Stimulated activated CD4-positive, alpha-beta T cell treated with anti-CD3 and anti-CD28 coated beads, Interleukin-2, amount 100 ng/mL, for 24 hours (primary cell): ENCODE results near the gene CREBBP.

Source experiments
- DNase-seq, 2 donors: peaks; one replicate each; pipeline ENCODE4 v3.0.0-alpha.2; 2020

CREBBP gene

GRCh38 chr16:3761375-3762106, 119.0 kb downstream of the CREBBP start:
- no peak for DNase-seq

GRCh38 chr16:3760518-3760917, 120.0 kb downstream of the CREBBP start:
- no peak for DNase-seq

GRCh38 chr16:3759736-3760135, 120.8 kb downstream of the CREBBP start:
- no peak for DNase-seq

GRCh38 chr16:3756113-3756512, 124.4 kb downstream of the CREBBP start:
- no peak for DNase-seq

- no peak for DNase-seq
Measured at GRCh38 chr16:3755249-3755648, 125.3 kb downstream of the CREBBP start.

- DNase-seq, result no peak
Measured at GRCh38 chr16:3754772-3755171, 125.7 kb downstream of the CREBBP start.

- no peak for DNase-seq
Measured at GRCh38 chr16:3754081-3754703, 126.3 kb downstream of the CREBBP start.

GRCh38 chr16:3752984-3753383, 127.5 kb downstream of the CREBBP start:
- DNase-seq, result no peak

GRCh38 chr16:3751878-3752277, 128.6 kb downstream of the CREBBP start:
- no peak for DNase-seq

GRCh38 chr16:3748307-3748706, 132.2 kb downstream of the CREBBP start:
- DNase-seq, result no peak

GRCh38 chr16:3745751-3746355, 134.7 kb downstream of the CREBBP start:
- DNase-seq, result no peak

- DNase-seq, result no peak
Measured at GRCh38 chr16:3744018-3744417, 136.5 kb downstream of the CREBBP start.

GRCh38 chr16:3740934-3741333, 139.6 kb downstream of the CREBBP start:
- no peak for DNase-seq

GRCh38 chr16:3740186-3740585, 140.3 kb downstream of the CREBBP start:
- no peak for DNase-seq

- no peak for DNase-seq
Measured at GRCh38 chr16:3739636-3740035, 140.9 kb downstream of the CREBBP start.

GRCh38 chr16:3738541-3738940, 142.0 kb downstream of the CREBBP start:
- DNase-seq, result no peak

GRCh38 chr16:3738128-3738527, 142.4 kb downstream of the CREBBP start:
- DNase-seq, result no peak

- no peak for DNase-seq
Measured at GRCh38 chr16:3737181-3737580, 143.3 kb downstream of the CREBBP start.

GRCh38 chr16:3736116-3736515, 144.4 kb downstream of the CREBBP start:
- DNase-seq, result no peak

GRCh38 chr16:3735541-3735940, 145.0 kb downstream of the CREBBP start:
- no peak for DNase-seq

GRCh38 chr16:3734758-3735221, 145.7 kb downstream of the CREBBP start:
- no peak for DNase-seq

- no peak for DNase-seq
Measured at GRCh38 chr16:3734084-3734757, 146.3 kb downstream of the CREBBP start.

- DNase-seq, result no peak
Measured at GRCh38 chr16:3732171-3732570, 148.3 kb downstream of the CREBBP start.
